ENCODE measurements around the gene GRN. TPM values are rescaled to one million over a fixed set of nuclear protein-coding genes. Genes with fewer than 3 reads are reported as not detected.
"Not testable (repeated sequence)": the region's sequence is repeated elsewhere in the genome, so short reads cannot be mapped to it uniquely, and the experiment has no call there.

The GRN gene
- total RNA-seq, 5 donors from 2014 or later (not counting 1 experiment from before 2014, with no cell fraction given): 21.0 to 48.3 (median 40.1) TPM

GRCh38 chr17:44324092-44324570 is 21.0 kb upstream of the GRN start:
- no peaks in the 10 kb centered on the region for H3K27me3 Mint-ChIP-seq
- ChIA-PET CTCF (no interaction called here), POLR2A (no interaction called here)
- DNase-seq (no peak), ATAC-seq (replicated peaks in 1 of 4) (no peak)
- H3K9me3 Mint-ChIP-seq: no peaks in the 10 kb centered on the region
- H3K4me1 ChIP-seq (ENCODE audit: control insufficient read depth in 1 of 2, extremely low read depth in 1 of 2, insufficient read depth in 2 of 2, low read length in 2 of 2): peaks cover 4 to 41% of the 10 kb centered on the region in 2 experiments
- WGBS (ENCODE audit: insufficient coverage): 5% methylated on average over 35 of the region's 38 CpGs
- H3K4me3 ChIP-seq (ENCODE audit: control insufficient read depth in 1 of 2, extremely low read depth in 1 of 2, low read length in 1 of 2): peak overlapping the region; percentile 78 to 87
- H3K27ac Mint-ChIP-seq: no peak overlapping the region
- peaks cover 5% of the 10 kb centered on the region for H3K36me3 Mint-ChIP-seq
- H3K27ac ChIP-seq (ENCODE audit: low read length): no peak overlapping the region
- peak overlapping the region; percentile 77 to 94 (median 81) for H3K4me3 Mint-ChIP-seq
- H3K36me3 ChIP-seq (ENCODE audit: control insufficient read depth in 2 of 2, extremely low read depth in 1 of 2, insufficient read depth in 1 of 2, low read length in 1 of 2): peaks cover 10 to 23% of the 10 kb centered on the region in 2 donors
- H3K9me3 ChIP-seq: no peaks in the 10 kb centered on the region
- peaks cover 12 to 35% (median 28%) of the 10 kb centered on the region in 3 donors for H3K4me1 Mint-ChIP-seq
- no peaks in the 10 kb centered on the region for H3K27me3 ChIP-seq (replicated peaks in 1 of 2; ENCODE audit: control insufficient read depth in 2 of 2, extremely low read depth in 1 of 2, insufficient read depth in 2 of 2, low read length in 1 of 2)

GRCh38 chr17:44324571-44325275 is 20.4 kb upstream of the GRN start, which contains the start of gene SLC25A39:
SLC25A39 (minus strand) TSS chr17:44324823; CDS start chr17:44323562, 1,261 bp downstream.
- DNase-seq: peak; percentile 76 to 97 (median 90)
- Histone ChIP-seq H3K27me3 (replicated peaks in 1 of 2; ENCODE audit: control insufficient read depth in 2 of 2, extremely low read depth in 1 of 2, insufficient read depth in 2 of 2, low read length in 1 of 2) (no peaks in the 10 kb centered on the region), H3K36me3 (ENCODE audit: control insufficient read depth in 2 of 2, extremely low read depth in 1 of 2, insufficient read depth in 1 of 2, low read length in 1 of 2) (peaks cover 10 to 19% of the 10 kb centered on the region in 2 donors), H3K4me3 (ENCODE audit: control insufficient read depth in 1 of 2, extremely low read depth in 1 of 2, low read length in 1 of 2) (peak within 1 kb of the TSS; percentile 78 to 87), H3K4me1 (ENCODE audit: control insufficient read depth in 1 of 2, extremely low read depth in 1 of 2, insufficient read depth in 2 of 2, low read length in 2 of 2) (peaks cover 4 to 41% of the 10 kb centered on the region in 2 experiments), H3K27ac (ENCODE audit: low read length) (peak within 1 kb of the TSS; percentile 96), H3K9me3 (no peaks in the 10 kb centered on the region)
- Mint-ChIP-seq H3K4me3 (peak within 1 kb of the TSS; percentile 90 to 94 (median 92)), H3K27ac (peak within 1 kb of the TSS; percentile 93 to 95), H3K4me1 (peaks cover 12 to 35% (median 28%) of the 10 kb centered on the region in 3 donors), H3K36me3 (peaks cover under 1% of the 10 kb centered on the region), H3K9me3 (no peaks in the 10 kb centered on the region), H3K27me3 (no peaks in the 10 kb centered on the region)
- peak; percentile 73 to 81 (median 76) for ATAC-seq (replicated peaks in 1 of 4)
- ChIA-PET CTCF (interaction anchor here in 1 of 2 donors (0.6 kb wide), 1 partner anchor 79 kb away, joined by 4 read pairs; no protein-coding TSS in a partner anchor), POLR2A (no interaction called here)
- under 1% methylated on average over 85 of the region's 85 CpGs for WGBS (ENCODE audit: insufficient coverage)

GRCh38 chr17:44326861-44327444 is 18.1 kb upstream of the GRN start:
- peak overlapping the region; percentile 64 to 94 (median 65) for H3K4me3 Mint-ChIP-seq
- Histone ChIP-seq H3K9me3 (no peaks in the 10 kb centered on the region), H3K36me3 (ENCODE audit: control insufficient read depth in 2 of 2, extremely low read depth in 1 of 2, insufficient read depth in 1 of 2, low read length in 1 of 2) (peaks cover 0 to 3% of the 10 kb centered on the region in 2 donors), H3K4me1 (ENCODE audit: control insufficient read depth in 1 of 2, extremely low read depth in 1 of 2, insufficient read depth in 2 of 2, low read length in 2 of 2) (peaks cover 4 to 49% of the 10 kb centered on the region in 2 experiments), H3K27ac (ENCODE audit: low read length) (peak overlapping the region; percentile 28), H3K27me3 (replicated peaks in 1 of 2; ENCODE audit: control insufficient read depth in 2 of 2, extremely low read depth in 1 of 2, insufficient read depth in 2 of 2, low read length in 1 of 2) (no peaks in the 10 kb centered on the region), H3K4me3 (ENCODE audit: control insufficient read depth in 1 of 2, extremely low read depth in 1 of 2, low read length in 1 of 2) (peak overlapping the region; percentile 41 to 87)
- H3K27ac Mint-ChIP-seq: peak overlapping the region; percentile 85 to 88
- POLR2A ChIA-PET: interaction anchor here in 1 of 2 donors (0.5 to 0.7 kb wide), 2 partner anchors 125 to 190 kb away, joined by 3 to 10 read pairs; no protein-coding TSS in a partner anchor
- DNase-seq: peak; percentile 84 to 96 (median 93)
- no peaks in the 10 kb centered on the region for H3K36me3 Mint-ChIP-seq
- ATAC-seq (replicated peaks in 1 of 4): peak; percentile 75 to 82 (median 76)
- WGBS (ENCODE audit: insufficient coverage): 29% methylated on average over 12 of the region's 31 CpGs
- CTCF ChIA-PET: interaction anchor here in 1 of 2 donors (0.6 to 1.0 kb wide), 9 partner anchors 19 to 203 kb away, joined by 3 to 7 read pairs (median 4); partner anchors contain the start of genes HDAC5, RUNDC3A, TMUB2 and UBTF
- H3K4me1 Mint-ChIP-seq: peaks cover 11 to 40% (median 36%) of the 10 kb centered on the region in 3 donors
- no peaks in the 10 kb centered on the region for H3K27me3 Mint-ChIP-seq
- H3K9me3 Mint-ChIP-seq: no peaks in the 10 kb centered on the region

- DNase-seq (no peak), ATAC-seq (replicated peaks in 1 of 4) (no peak)
- H3K9me3 ChIP-seq: no peaks in the 10 kb centered on the region
- peaks cover 4 to 48% of the 10 kb centered on the region in 2 experiments for H3K4me1 ChIP-seq (ENCODE audit: control insufficient read depth in 1 of 2, extremely low read depth in 1 of 2, insufficient read depth in 2 of 2, low read length in 2 of 2)
- peak overlapping the region in 2 of 3 donors; percentile 22 to 31 for H3K4me3 Mint-ChIP-seq
- H3K27ac Mint-ChIP-seq: peak overlapping the region in 1 of 2 donors; percentile 34
- H3K27ac ChIP-seq (ENCODE audit: low read length): no peak overlapping the region
- H3K4me3 ChIP-seq (ENCODE audit: control insufficient read depth in 1 of 2, extremely low read depth in 1 of 2, low read length in 1 of 2): no peak overlapping the region
- ChIA-PET CTCF (interaction anchor here in 1 of 2 donors (0.6 kb wide), 2 partner anchors 120 to 128 kb away, joined by 4 read pairs; partner anchors contain the start of gene ATXN7L3), POLR2A (no interaction called here)
- H3K27me3 Mint-ChIP-seq: no peaks in the 10 kb centered on the region
- no CpG with 5 or more reads among the region's 7 CpGs for WGBS (ENCODE audit: insufficient coverage)
- no peaks in the 10 kb centered on the region for H3K36me3 Mint-ChIP-seq
- H3K4me1 Mint-ChIP-seq: peaks cover 11 to 33% (median 30%) of the 10 kb centered on the region in 3 donors
- no peaks in the 10 kb centered on the region for H3K36me3 ChIP-seq (ENCODE audit: control insufficient read depth in 2 of 2, extremely low read depth in 1 of 2, insufficient read depth in 1 of 2, low read length in 1 of 2)
- H3K9me3 Mint-ChIP-seq: no peaks in the 10 kb centered on the region
- H3K27me3 ChIP-seq (replicated peaks in 1 of 2; ENCODE audit: control insufficient read depth in 2 of 2, extremely low read depth in 1 of 2, insufficient read depth in 2 of 2, low read length in 1 of 2): peaks cover 0 to 5% of the 10 kb centered on the region in 2 experiments
Measured at GRCh38 chr17:44327715-44328449, 17.2 kb upstream of the GRN start.

- H3K9me3 ChIP-seq; H3K4me3 Mint-ChIP-seq; H3K27me3 ChIP-seq (replicated peaks in 1 of 2; ENCODE audit: control insufficient read depth in 2 of 2, extremely low read depth in 1 of 2, insufficient read depth in 2 of 2, low read length in 1 of 2); H3K36me3 ChIP-seq (ENCODE audit: control insufficient read depth in 2 of 2, extremely low read depth in 1 of 2, insufficient read depth in 1 of 2, low read length in 1 of 2); DNase-seq; ATAC-seq (replicated peaks in 1 of 4); H3K4me3 ChIP-seq (ENCODE audit: control insufficient read depth in 1 of 2, extremely low read depth in 1 of 2, low read length in 1 of 2); H3K9me3 Mint-ChIP-seq; H3K27me3 Mint-ChIP-seq; POLR2A ChIA-PET; H3K27ac Mint-ChIP-seq; H3K36me3 Mint-ChIP-seq; H3K27ac ChIP-seq (ENCODE audit: low read length): not testable (repeated sequence)
- H3K4me1 ChIP-seq (ENCODE audit: control insufficient read depth in 1 of 2, extremely low read depth in 1 of 2, insufficient read depth in 2 of 2, low read length in 2 of 2): peaks cover 2 to 33% of the 10 kb centered on the region in 2 experiments
- peaks cover 11 to 22% (median 20%) of the 10 kb centered on the region in 3 donors for H3K4me1 Mint-ChIP-seq
- CTCF ChIA-PET: interaction anchor here in 1 of 2 donors (2.8 kb wide), 1 partner anchor 120 kb away, joined by 13 read pairs; no protein-coding TSS in a partner anchor
- WGBS (ENCODE audit: insufficient coverage): 100% methylated on average over 4 of the region's 7 CpGs
Measured at GRCh38 chr17:44329516-44329915, 15.6 kb upstream of the GRN start.
